HUES48 (cell line): Measurements from ENCODE around the gene SPOCK2.

Source experiments
- H3K27ac ChIP-seq: one replicate; pipeline ENCODE4 v1.7.0; 2013; ENCODE audit warnings: low read depth, low read length, inconsistent platforms
- H3K27me3 ChIP-seq: 2 replicates; pipeline ENCODE4 v1.6.1; 2013; ENCODE audit warnings: mild to moderate bottlenecking, low read length; ENCODE audit not compliant: control insufficient read depth, insufficient read depth
- H3K36me3 ChIP-seq: 2 replicates; pipeline ENCODE4 v1.6.1; 2013; ENCODE audit warnings: low read length; ENCODE audit not compliant: control insufficient read depth, insufficient read depth
- H3K4me1 ChIP-seq: 2 replicates; pipeline ENCODE4 v1.6.1; 2013; ENCODE audit warnings: mild to moderate bottlenecking, low read length; ENCODE audit not compliant: control insufficient read depth, insufficient read depth
- H3K4me3 ChIP-seq: 2 replicates; pipeline ENCODE4 v1.5.1; 2013; ENCODE audit warnings: mild to moderate bottlenecking, low read depth, low read length
- H3K9ac ChIP-seq: 2 replicates; pipeline ENCODE4 v1.6.1; 2013; ENCODE audit warnings: mild to moderate bottlenecking, low read depth, low read length, moderate library complexity
- H3K9me3 ChIP-seq: 2 replicates; pipeline ENCODE4 v1.6.1; 2013; ENCODE audit warnings: low read length; ENCODE audit not compliant: control insufficient read depth, insufficient read depth

Gene SPOCK2

DNA sequence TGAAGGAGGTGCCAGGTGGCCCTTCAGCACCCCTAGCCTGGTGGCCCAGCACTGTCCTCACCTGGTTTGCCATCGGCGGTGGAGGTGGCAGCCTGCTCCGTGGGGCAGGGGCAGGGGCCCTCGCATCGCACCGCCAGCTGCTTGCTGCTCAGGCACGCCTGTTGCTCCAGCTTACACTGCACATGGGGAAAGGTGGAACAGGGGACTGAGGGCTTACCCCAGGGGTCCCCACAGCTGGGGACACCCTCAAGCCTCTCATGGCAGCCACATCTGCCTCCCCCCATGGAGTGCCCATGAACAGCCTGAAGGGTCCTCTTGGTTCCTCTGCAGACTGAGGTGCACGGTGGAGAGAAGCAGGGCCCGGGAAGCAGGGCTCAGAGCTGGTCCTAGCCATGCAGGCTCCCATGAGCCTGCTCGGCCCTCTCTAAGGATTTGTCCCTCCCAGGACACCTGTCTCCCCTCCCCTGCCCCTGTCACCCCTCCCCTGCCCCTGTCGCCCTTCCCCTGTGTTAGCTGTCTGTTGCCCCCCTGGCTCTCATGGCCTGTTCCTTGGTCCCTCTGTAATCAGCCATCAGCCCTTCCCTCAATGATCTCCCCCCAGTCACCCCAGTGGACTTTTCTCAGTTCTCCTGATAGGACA is 20.1 kb downstream of the SPOCK2 start:
- no peak overlapping the region for H3K9ac ChIP-seq

DNA sequence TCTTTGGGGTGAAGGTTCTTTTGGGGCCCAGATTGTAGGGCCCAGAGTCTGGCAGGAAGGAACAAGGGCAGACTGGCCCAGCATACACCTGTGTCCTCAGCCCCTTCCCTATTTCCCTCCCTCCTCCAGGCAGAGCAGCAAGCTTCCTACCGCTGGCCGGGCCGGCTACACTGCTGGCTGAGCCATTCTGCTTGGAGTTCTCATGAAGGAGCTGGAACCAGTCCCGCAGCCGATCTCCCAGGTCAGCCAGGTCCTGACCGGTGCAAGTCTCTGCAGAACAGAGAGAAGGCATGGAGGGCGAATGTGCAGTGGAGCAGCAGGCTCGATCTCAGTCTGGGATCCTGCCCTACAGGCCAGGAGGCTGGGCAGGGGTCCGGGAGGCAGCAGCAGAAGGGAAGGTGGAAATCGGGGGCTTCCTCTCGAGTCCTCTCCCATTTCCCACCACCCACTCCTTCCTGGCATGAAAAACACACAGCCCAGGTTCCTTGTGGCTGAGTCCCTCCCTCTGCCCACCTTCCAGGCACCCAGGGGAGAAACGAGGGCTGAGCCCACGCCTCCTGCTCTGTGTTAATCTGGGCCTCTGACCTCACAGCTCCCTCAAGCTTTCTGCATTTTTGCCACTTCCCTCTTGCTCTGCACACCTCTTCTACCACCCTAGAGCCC is 20.8 kb downstream of the SPOCK2 start:
- H3K36me3 ChIP-seq: no peaks in the 10 kb centered on the region
- H3K27me3 ChIP-seq: no peaks in the 10 kb centered on the region
- H3K4me3 ChIP-seq: no peak overlapping the region
- no peaks in the 10 kb centered on the region for H3K4me1 ChIP-seq
- H3K9me3 ChIP-seq: no peaks in the 10 kb centered on the region
- H3K9ac ChIP-seq: no peak overlapping the region
- no peak overlapping the region for H3K27ac ChIP-seq

More for the DNA sequence above, 20.1 kb downstream of the SPOCK2 start:
- no peaks in the 10 kb centered on the region for H3K27me3 ChIP-seq
- no peaks in the 10 kb centered on the region for H3K4me1 ChIP-seq
- H3K27ac ChIP-seq: no peak overlapping the region
- no peak overlapping the region for H3K4me3 ChIP-seq
- no peaks in the 10 kb centered on the region for H3K36me3 ChIP-seq
- no peaks in the 10 kb centered on the region for H3K9me3 ChIP-seq

DNA sequence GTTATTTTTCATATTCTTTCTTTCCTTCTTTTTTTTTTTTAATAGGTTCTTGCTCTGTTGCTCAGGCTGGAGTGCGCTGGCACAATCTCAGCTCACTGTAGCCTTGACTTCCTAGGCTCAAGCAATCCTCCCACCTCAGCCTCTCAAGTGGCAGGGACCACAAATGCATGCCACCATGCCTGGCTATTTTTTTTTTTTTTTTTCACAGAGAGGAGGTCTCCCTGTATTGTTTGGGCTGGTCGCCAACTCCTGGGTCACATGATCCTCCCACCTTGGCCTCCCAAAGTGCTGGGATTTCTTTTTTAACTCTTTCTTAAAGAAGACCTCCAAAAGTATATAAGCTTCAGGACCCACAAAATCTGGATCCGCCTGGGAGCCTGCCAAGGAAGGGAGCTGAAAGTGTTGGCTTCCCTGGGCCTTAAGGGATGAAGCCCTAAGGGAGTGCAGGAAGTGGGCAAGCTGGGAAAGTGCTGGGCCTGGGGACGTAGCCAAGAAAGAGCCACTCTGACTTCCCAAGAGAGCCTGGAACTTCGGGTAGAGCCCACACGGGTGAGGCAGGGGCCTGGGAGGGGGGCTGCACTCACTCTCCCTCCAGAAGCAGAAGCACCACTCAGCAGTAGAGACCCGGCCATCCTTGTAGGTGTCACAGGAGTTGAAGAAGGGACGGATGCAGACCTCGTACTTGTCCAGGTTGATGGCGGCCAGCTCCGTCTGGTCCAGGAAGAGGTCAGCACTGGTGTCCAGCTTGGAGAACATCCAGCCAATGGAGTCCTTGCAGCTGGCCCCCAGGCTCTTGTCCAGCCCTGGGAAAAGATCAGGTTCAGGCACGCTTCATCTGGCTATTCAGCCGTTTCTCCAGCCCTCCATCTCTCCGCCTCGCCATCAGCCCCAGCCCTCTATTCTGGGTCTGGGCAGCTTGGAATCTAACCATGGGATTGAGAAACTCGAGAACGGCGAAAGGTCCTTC is 21.8 kb downstream of the SPOCK2 start:
- no peak overlapping the region for H3K4me3 ChIP-seq
- H3K27me3 ChIP-seq: no peaks in the 10 kb centered on the region
- no peak overlapping the region for H3K27ac ChIP-seq
- H3K9me3 ChIP-seq: no peaks in the 10 kb centered on the region
- H3K36me3 ChIP-seq: no peaks in the 10 kb centered on the region
- H3K9ac ChIP-seq: no peak overlapping the region
- H3K4me1 ChIP-seq: no peaks in the 10 kb centered on the region

DNA sequence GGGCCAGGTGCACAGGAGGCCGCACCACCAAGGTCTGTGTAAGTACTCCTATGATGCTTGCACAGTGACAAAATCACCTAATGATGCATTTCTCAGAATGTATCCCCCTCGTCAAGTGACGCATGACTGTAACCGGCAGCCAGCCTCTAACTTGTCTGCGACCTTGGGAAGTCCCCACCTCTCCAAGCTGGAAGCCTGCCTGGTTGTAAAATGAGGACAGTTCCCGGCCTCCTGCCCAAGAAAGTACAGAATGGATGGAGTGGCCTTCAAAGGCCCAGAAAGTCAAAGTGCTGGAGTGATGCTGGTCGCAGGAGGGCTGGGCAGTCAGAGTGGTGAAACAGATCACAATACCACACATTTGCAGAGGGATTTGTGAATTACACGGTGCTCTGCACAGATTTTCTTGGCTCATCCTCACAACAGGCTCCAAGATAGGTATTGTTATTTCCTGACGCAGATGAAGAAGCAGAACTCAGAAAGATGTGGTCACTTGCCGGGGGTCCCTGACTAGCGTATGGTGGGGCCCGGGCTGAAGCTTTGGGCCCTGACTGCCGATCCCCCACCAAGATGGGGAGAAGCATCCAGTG is 22.8 kb downstream of the SPOCK2 start:
- H3K9ac ChIP-seq: no peak overlapping the region
- H3K36me3 ChIP-seq: no peaks in the 10 kb centered on the region
- peaks cover 9% of the 10 kb centered on the region; the same call in 1 of the 2 replicates for H3K4me1 ChIP-seq
- H3K27ac ChIP-seq: no peak overlapping the region
- H3K9me3 ChIP-seq: no peaks in the 10 kb centered on the region
- H3K4me3 ChIP-seq: no peak overlapping the region
- no peaks in the 10 kb centered on the region for H3K27me3 ChIP-seq

DNA sequence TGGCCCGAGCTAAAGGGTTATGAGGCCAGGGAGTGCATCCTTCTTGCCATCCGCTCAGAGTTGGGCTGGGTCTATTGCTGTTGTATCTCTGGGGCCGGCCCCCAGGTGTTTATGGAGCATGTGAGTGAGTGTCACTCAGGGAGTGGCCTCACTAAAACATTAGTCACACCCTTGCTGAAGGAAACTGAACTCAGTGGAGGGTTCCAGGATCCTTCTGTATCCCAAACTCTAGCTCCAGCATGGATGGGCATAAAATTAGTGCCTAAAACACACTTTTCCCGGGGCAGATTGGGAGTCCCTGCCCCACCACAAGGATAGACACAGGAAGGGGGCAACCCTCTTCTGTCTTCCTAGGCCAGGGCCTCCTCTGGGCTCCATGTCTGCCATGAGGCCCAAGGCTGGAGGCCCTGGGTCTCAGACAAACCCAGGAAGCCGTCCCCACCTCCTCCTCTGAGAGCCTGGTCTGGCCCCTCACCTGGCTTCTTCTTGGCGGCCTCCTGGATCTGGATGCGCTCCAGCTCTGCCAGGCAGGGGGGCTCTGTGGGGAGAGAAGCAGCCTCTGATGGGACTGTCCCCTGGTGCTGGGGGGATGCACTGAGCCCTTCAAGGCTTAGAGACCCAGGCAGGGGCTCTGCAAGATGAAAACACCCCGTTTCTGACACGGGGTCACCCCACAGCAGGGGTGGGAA is 24.5 kb downstream of the SPOCK2 start:
- peaks cover 10% of the 10 kb centered on the region; the same call in 1 of the 2 replicates for H3K4me1 ChIP-seq
- no peak overlapping the region for H3K9ac ChIP-seq

DNA sequence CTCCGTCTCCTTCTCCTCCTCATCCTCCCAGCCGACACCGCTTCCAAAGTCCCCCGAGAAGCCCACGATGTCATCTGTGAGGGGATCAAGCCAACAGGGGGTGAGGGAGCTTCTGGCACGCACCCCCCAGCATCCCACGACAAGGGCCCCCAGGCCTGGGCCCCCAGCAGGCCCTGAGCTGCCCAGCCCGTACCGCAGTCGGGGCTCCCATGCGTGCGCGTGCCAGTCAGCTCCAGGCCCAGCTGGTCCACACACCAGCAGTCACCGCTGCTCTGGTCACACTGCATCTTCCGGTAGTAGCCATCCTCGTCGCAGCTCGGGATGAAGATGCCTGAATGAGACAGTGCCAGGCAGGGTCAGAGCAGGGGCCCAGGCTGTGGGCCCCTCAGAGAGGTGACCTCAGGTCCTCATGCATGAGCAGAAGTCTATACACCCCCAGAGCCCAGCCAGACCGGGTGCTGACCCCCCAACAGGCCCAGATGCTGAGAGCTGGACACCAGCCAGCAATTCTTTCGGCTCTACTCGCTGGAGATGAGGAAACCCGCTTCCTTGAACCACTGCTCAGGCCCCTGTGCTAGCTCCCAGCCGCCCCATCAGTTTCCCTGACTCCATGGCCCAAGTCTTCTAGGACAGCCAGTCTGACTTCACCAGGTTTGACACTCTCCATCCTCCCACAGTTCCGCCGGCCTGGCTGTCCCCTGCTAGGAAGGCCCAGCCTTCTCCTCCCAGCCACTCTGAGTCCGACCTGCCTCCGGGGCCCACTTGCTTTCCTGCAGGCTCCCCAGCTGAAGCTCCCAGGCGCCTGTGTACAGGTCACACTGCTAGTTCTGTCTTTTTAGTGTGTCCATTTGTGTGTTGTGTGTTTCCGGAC is 25.3 kb downstream of the SPOCK2 start:
- H3K9ac ChIP-seq: no peak overlapping the region

More for the DNA sequence above, 24.5 kb downstream of the SPOCK2 start:
- Histone ChIP-seq H3K27ac (no peak overlapping the region), H3K4me3 (no peak overlapping the region), H3K9me3 (no peaks in the 10 kb centered on the region), H3K27me3 (no peaks in the 10 kb centered on the region), H3K36me3 (no peaks in the 10 kb centered on the region)

DNA sequence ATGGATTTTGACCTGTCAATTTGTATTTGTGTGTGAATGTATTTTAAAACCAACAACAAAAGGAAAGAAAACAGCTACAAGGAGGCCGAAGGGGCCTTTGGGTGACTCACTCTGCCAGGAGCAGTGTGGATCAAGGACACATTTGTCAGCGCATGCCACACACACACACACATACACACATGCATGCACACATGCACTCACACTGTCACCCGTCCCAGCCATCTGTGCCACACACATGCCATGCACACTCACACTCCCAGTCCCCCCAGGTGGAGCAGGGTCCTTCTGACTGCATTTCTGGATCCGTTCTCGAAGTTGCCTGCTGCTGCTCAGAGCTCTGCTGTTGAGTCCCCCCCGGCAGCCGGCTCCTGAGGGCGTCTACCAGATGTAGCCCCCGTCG is 26.0 kb downstream of the SPOCK2 start:
- H3K9ac ChIP-seq: no peak overlapping the region
- no peaks in the 10 kb centered on the region for H3K9me3 ChIP-seq
- H3K27ac ChIP-seq: no peak overlapping the region

More for the DNA sequence above, 25.3 kb downstream of the SPOCK2 start:
- no peak overlapping the region for H3K4me3 ChIP-seq
- H3K36me3 ChIP-seq: no peaks in the 10 kb centered on the region
- peaks cover 10% of the 10 kb centered on the region; the same call in 1 of the 2 replicates for H3K4me1 ChIP-seq
- no peaks in the 10 kb centered on the region for H3K27me3 ChIP-seq
- no peak overlapping the region for H3K27ac ChIP-seq
- H3K9me3 ChIP-seq: no peaks in the 10 kb centered on the region

DNA sequence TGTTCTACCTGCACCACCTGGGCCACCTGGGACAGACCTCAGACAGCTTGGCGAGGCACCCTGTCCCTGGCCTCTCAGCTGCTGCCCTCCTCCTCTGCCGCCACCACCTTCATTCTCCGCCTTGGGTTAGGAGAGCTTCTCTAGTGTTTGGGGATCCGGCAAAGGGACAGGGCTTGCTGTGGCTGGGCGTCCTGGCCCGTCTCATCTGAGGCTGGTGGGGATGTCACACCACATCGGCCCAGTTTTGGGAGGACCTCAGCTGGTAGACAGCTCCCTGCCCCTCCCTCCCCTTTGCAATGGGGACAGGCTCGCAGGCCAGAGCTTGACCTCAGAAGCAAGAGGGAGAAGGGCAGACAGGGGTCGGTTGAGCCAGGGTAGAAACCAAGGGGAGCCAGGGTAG is 26.4 kb downstream of the SPOCK2 start:
- no peak overlapping the region for H3K4me3 ChIP-seq
- peaks cover 13% of the 10 kb centered on the region; the same call in 1 of the 2 replicates for H3K4me1 ChIP-seq
- H3K9me3 ChIP-seq: no peaks in the 10 kb centered on the region
- no peaks in the 10 kb centered on the region for H3K27me3 ChIP-seq
- no peaks in the 10 kb centered on the region for H3K36me3 ChIP-seq
- H3K27ac ChIP-seq: no peak overlapping the region
- H3K9ac ChIP-seq: no peak overlapping the region

More for the DNA sequence above, 26.0 kb downstream of the SPOCK2 start:
- peaks cover 11% of the 10 kb centered on the region; the same call in 1 of the 2 replicates for H3K4me1 ChIP-seq
- no peak overlapping the region for H3K4me3 ChIP-seq
- H3K36me3 ChIP-seq: no peaks in the 10 kb centered on the region
- no peaks in the 10 kb centered on the region for H3K27me3 ChIP-seq

DNA sequence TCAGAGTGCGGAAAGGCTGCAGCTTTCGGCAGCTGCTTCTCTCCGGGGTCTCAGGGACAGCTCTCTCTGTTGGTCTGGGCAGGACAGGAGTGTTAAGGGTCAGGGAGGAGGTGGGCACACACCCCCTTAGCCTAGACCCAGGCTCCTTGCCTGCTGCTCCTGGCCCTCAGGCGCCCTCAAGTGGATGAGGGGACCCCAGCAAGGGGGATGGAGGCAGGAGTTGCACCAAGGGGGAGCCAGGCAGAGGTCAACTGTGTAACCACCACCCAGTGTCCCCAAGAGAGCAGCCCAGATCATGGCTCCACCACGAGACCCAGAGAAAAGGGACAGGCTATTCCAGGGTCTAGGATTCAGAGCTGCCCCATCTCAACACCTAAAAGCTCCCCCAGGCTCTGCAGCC is 26.9 kb downstream of the SPOCK2 start:
- no peak overlapping the region for H3K27ac ChIP-seq
- peaks cover 13% of the 10 kb centered on the region; the same call in 1 of the 2 replicates for H3K4me1 ChIP-seq
- H3K4me3 ChIP-seq: no peak overlapping the region
- H3K9me3 ChIP-seq: no peaks in the 10 kb centered on the region
- no peak overlapping the region for H3K9ac ChIP-seq
- H3K27me3 ChIP-seq: no peaks in the 10 kb centered on the region
- H3K36me3 ChIP-seq: no peaks in the 10 kb centered on the region
